ENCODE data around the gene LYSMD1. TPM values are rescaled to one million over a fixed set of nuclear protein-coding genes. Genes with fewer than 3 reads are reported as not detected.
"Not testable (repeated sequence)": the region's sequence is repeated elsewhere in the genome, so short reads cannot be mapped to it uniquely, and the experiment has no call there.

LYSMD1 gene, protein sequence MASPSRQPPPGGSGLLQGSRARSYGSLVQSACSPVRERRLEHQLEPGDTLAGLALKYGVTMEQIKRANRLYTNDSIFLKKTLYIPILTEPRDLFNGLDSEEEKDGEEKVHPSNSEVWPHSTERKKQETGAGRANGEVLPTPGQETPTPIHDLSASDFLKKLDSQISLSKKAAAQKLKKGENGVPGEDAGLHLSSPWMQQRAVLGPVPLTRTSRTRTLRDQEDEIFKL
- total RNA-seq (2014; rRNA removed; shearing (Covaris generic); ENCODE audit: low replicate concordance), result 2.0 and 11.4 TPM in 2 replicates

DNA sequence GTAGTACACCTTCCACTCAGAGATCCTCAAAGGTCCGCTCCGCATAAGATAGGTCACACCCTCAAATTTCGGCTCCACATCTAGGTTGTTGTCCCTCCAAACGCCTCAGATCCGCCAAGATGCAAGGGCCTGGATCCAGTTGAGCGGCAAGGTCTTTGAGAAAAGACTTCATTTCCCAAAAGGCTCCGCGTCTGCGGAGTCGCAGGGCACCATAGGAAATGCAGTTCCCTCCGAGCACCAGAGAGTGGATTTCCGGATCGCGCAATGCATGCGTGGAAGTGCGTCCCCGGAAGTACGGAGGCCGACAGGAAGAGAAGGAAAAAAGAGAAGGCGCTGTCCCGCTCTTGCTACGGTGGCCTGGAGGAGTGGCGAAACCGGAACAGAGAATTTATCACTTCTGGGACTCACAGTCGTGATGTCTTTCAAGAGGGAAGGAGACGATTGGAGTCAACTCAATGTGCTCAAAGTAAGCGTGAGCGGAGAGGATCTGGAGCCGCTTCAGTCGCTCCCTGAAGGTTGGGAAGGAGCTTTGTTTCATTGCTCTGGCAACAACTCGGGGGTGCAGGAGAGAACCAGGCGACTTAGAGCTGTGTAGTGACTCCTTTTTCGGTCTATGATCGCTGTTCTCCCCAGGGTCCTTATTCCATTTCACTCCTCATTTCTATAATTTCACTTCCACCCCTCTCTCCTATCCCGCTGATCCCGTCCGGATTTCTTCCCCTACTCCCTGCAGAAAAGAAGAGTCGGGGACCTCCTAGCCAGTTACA lies at the start of gene LYSMD1, which contains the start of gene SCNM1:
Gene LYSMD1 (minus strand): TSS at position 165 of the 767 bp plus-strand sequence. CDS start 644 bp downstream, outside the sequence.
Gene SCNM1 (plus strand): TSS at position 407 of the 767 bp plus-strand sequence. CDS start 9 bp downstream, at position 416.
- peak; percentile 99 for DNase-seq
- peaks cover 46% of the 10 kb centered on the region for H3K36me3 ChIP-seq
- peak within 1 kb of the TSS; percentile 96 for H3K4me3 ChIP-seq

DNA sequence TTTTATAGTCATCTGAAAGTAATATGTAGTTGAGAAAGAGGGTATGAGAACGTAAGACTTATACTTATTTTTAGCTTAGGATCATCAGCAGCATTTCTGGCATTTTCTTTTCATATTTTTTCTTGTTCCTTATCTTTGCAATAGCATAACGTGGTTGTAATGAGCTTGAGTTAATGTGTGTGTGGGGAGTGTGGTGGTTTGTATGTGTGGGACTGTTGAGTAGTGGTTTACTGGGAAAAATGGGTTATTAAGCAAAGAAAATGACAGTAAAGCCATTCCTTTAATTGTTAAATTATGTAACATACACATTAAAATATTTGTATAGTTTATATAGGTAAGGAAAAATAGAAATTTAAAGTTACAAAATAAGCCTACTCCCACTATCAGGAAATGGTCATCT lies 47.9 kb upstream of the LYSMD1 start:
- Histone ChIP-seq H3K27me3 (no peaks in the 10 kb centered on the region), H3K4me3 (no peak overlapping the region), H3K36me3 (peaks cover 77% of the 10 kb centered on the region), H3K9me3 (no peaks in the 10 kb centered on the region)
- no peak for DNase-seq

More for the DNA sequence above, at the start of gene LYSMD1, which contains the start of gene SCNM1:
- Histone ChIP-seq H3K9me3 (no peaks in the 10 kb centered on the region), H3K27me3 (no peaks in the 10 kb centered on the region)

DNA sequence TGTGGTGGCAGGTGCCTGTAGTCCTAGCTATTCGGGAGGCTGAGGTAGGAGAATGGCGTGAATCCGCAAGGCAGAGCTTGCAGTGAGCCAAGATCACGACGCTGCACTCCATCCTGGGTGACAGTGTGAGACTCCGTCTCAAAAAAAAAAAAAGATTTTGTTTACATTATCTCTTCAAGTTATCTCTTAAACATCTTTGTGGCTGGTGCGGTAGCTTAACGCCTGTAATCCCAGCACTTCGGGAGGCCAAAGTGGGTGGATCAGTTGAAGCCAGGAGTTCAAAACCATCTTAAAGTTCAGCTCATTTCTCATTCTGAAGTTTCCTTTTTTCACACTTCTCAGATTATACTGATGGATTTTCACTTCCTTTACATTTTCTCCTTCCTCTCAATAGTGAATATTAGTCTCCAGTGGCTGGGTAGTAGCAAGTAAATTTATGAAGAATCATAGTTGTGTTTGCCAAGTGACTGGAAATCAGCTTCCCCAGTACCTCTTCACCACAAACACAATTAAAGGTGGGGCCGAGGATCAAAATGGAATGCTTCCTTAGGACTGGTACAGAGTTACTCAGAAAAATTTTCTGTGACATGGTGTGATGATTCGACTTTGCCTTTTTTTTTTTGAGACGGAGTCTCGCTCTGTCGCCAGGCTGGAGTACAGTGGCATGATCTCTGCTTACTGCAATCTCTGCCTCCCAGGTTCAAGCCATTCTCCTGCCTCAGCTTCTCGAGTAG lies 46.4 kb upstream of the LYSMD1 start:
- DNase-seq, result no peak
- Histone ChIP-seq H3K36me3 (peaks cover 75% of the 10 kb centered on the region), H3K9me3 (no peaks in the 10 kb centered on the region), H3K4me3 (no peak overlapping the region), H3K27me3 (no peaks in the 10 kb centered on the region)

DNA sequence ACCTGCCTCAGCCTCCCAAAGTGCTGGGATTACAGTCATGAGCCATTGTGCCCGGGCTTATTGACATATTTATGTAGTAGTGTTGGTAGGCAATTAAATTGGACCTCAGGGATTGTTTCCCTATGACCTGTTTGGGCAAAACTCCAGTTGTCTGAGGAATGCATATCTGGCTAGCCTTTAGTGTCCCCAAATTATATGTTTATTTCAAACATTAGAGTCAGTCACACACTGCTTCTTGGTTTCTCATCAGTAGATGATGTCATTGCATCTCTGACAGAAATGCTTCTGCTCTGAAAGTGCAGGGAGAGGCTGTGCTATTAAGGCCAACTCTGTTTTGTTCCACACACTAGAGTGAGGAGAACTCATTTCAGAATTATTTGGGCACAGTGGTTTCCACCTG lies 45.1 kb upstream of the LYSMD1 start:
- no peak for DNase-seq

DNA sequence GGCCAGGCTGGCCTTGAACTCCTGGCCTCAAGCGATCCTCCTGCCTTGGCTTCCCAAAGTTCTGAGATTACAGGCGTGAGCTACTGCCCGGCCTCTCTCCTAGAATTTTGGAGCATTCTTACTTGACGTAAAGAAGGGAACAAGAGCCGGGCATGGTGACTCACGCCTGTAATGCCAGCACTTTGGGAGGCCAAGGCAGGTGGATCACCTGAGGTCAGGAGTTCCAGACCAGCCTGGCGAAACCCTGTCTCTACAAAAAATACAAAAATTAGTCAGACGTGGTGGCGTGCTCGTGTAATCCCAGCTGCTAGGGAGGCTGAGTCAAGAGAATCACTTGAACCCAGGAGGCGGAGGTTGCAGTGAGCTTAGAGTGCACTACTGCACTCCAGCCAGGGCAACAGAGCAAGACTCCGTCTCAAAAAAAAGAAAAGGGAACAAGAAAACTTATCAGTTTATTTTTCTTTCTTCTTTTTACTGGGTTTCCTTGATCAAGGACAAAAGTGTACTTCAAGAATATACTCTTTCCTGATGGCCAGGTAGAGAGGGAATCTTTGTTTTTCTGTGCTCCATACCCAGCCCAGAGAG lies 39.8 kb upstream of the LYSMD1 start:
- H3K4me3 ChIP-seq, H3K27me3 ChIP-seq, H3K9me3 ChIP-seq, DNase-seq: not testable (repeated sequence)
- peaks cover 87% of the 10 kb centered on the region for H3K36me3 ChIP-seq

More for the DNA sequence above, 45.1 kb upstream of the LYSMD1 start:
- Histone ChIP-seq H3K4me3 (no peak overlapping the region), H3K9me3 (no peaks in the 10 kb centered on the region), H3K36me3 (peaks cover 80% of the 10 kb centered on the region), H3K27me3 (no peaks in the 10 kb centered on the region)

DNA sequence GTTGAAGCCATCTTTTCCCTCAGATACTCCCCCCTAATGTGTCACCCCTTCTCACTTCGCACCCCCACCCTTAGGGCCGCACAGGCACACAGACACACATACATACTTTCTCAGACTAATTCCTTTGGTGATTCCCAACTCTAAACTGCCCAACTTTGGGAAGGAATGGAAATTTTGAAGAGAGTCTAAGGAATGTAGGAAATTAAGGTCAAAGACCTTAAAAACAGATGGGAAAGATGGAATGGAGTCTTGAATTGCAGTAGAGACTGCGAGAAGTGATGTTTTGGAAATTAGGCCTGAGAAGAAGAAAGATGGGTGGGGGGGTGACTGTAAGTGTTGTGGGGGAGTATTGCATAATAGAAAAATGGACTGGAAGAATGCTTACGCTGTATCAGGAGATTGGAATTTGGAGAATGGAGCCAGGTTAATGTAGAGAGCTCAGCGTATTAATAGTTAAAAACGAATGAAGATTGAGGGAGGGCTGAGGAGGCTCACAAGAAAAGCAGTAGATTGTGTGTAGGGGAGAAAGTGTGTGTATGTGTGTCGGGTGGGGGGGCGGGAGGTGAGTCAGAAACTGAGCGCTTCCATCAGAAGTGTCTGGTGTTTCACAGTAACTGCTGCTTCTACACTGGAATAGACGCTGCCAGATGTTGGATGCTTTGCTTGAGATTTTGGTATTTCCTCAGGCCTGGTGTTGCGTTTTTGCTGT lies 34.3 kb upstream of the LYSMD1 start:
- no peaks in the 10 kb centered on the region for H3K27me3 ChIP-seq
- H3K4me3 ChIP-seq, result peak overlapping the region; percentile 98
- peak; percentile 57 for DNase-seq
- H3K9me3 ChIP-seq, result no peaks in the 10 kb centered on the region
- peaks cover 53% of the 10 kb centered on the region for H3K36me3 ChIP-seq

DNA sequence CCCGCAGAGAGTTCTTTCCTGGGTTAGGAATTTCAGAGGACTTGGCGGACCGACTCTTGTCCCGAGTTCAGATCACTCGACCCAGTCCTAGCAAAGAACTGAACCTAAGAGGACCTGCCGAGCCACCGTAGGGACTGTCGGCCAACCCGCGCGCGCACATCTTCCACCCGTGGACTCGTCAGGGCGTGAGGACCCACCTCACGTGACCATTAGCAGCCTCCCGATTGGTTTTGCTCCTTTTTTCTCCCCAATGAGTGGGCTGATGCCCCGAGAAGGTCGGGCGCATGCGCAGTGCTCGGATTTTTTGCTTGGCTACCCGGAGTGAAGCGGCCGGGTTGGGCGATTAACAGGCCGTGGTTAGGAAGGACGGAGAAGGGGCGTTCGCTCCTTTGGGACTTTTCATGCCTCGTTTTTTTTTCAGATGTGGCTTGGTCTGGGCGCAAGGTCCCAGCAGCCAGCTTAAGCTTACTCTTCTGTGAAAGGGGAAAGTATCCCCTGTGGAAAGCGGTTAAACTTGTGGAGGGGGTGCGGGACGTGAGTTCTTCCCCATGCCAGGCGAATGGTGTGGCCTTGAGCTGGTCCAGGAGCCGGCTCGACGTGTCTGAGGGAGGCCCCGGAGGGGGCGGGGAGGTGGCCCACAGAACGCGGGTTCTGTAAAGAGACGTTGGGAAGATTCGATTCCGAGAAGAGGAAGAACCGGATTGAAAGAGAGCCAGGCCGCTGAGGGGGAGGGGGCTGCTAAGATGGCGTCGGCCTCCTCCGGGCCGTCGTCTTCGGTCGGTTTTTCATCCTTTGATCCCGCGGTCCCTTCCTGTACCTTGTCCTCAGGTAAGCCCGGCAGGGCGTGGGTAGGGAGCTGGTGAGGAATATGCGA lies 32.8 kb upstream of the LYSMD1 start, which contains the start of gene PIP5K1A:
Gene PIP5K1A (plus strand): TSS at position 299 of the 874 bp plus-strand sequence. CDS start 445 bp downstream, at position 744.
- Histone ChIP-seq H3K4me3 (peak within 1 kb of the TSS; percentile 98), H3K36me3 (peaks cover 39% of the 10 kb centered on the region), H3K9me3 (no peaks in the 10 kb centered on the region), H3K27me3 (no peaks in the 10 kb centered on the region)
- peak; percentile 99 for DNase-seq

DNA sequence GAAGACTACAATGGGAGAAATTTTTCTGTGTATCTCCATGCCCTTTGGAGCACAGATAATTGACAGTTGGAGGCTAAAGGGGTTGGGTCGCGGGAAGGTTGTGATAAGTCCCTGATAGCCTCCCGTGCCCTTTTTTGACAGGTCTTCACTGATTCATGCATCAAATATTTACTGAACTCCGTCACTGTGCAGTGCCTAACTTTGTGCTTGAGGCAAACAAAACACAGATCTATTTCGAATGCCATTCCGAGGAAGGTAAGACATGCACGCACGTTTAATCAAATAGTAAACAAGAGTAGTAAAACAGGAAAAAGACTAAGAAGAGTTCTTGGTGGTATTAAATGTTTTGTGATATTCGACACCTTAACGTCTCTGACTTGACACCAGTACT lies 32.2 kb upstream of the LYSMD1 start:
- Histone ChIP-seq H3K36me3 (peaks cover 33% of the 10 kb centered on the region), H3K4me3 (peak overlapping the region; percentile 98), H3K27me3 (no peaks in the 10 kb centered on the region), H3K9me3 (no peaks in the 10 kb centered on the region)
- DNase-seq, result no peak

DNA sequence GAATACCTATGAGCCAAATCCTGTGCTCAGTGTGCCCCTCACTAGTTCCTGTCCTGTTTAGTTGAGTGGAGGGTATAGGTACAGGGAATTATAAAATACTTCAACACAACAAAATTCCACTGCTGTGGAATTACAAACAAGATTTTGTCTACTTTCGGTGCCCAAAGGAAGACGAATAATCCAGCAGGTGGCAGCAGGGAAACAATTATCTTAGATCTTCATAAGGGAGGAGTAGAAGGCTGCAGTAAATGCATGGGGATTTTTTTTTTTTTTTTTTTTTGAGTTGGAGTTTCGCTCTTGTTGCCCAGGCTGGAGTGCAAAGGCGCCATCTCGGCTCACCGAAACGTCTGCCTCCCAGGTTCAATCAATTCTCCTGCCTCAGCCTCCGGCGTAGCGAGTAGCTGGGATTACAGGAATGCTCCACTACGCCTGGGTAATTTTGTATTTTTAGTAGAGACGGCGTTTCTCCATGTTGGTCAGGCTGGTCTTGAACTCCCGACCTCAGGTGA lies 30.6 kb upstream of the LYSMD1 start:
- DNase-seq, result peak; percentile 68
- H3K9me3 ChIP-seq, result no peaks in the 10 kb centered on the region
- no peaks in the 10 kb centered on the region for H3K27me3 ChIP-seq
- H3K36me3 ChIP-seq, result peaks cover 18% of the 10 kb centered on the region
- peak overlapping the region; percentile 30 for H3K4me3 ChIP-seq

DNA sequence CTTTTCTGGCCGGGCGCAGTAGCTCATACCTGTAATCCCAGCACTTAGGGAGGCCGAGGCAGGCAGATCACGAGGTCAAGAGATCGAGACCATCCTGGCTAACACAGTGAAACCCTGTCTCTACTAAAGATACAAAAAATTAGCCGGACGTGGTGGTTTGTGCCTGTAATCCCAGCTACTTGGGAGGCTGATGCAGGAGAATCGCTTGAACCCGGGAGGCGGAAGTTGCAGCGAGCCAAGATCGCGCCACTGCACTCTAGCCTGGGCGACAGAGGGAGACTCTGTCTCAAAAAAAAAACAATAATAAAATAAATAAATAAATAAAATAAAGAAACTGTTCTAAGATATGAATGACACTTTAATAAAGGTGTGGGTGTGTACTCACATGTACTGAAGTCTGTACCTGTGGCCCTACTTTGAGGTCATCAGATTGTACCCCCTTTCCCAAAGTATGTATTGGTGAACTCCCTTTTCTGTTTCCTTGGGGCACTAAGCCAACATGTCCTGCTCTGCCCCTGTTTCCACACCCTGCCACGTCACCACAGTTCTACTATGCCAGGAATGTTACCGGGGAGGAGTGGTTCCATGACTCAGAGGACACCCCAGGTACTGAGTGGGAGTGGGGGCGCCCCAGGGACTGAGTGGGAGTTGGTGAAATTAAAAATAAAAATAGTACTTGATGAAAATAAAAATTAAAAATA lies 29.3 kb upstream of the LYSMD1 start:
- not testable (repeated sequence) for H3K4me3 ChIP-seq

DNA sequence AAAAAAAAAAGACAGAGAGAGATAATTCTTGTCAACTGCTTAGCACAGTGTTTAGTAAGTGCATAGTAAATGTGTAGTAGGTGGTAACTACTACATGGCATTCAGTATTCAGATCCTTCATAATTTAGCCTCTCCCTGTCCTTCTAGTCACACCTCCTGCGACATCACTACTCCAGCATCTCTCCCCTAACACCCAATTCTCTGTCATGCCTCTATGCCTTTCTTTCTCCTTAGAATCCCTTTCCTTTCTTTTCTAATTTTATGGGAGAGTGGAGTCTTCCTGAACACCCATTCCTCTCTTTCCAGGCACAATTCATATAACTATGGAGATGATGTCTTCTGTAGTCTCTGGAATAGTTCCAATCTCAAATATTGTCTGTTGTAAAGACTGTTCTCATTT lies 28.2 kb upstream of the LYSMD1 start:
- no peak for DNase-seq
- peaks cover 7% of the 10 kb centered on the region for H3K36me3 ChIP-seq
- no peaks in the 10 kb centered on the region for H3K9me3 ChIP-seq
- no peak overlapping the region for H3K4me3 ChIP-seq
- H3K27me3 ChIP-seq, result no peaks in the 10 kb centered on the region

More for the DNA sequence above, 29.3 kb upstream of the LYSMD1 start:
- H3K27me3 ChIP-seq, H3K9me3 ChIP-seq: not testable (repeated sequence)
- H3K36me3 ChIP-seq, result peaks cover 11% of the 10 kb centered on the region
- peak; percentile 85 for DNase-seq

DNA sequence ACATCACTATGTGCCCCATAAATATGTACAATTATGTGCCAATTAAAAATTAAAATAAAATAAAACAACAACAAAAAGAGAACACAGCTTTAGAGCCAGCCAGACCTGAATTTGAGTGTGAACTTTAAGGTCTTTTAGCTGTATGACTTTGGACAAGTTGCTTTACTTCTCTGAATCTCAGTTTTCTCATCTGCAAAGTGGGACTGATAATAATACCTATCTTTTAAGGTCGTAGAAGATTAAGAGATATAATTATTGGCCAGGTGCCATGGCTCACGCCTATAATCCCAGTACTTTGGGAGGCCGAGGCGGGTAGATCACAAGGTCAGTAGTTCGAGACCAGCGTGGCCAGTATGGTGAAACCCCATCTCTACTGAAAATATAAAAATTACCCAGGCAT lies 27.6 kb upstream of the LYSMD1 start:
- no peaks in the 10 kb centered on the region for H3K9me3 ChIP-seq
- DNase-seq, result no peak
- no peak overlapping the region for H3K4me3 ChIP-seq
- peaks cover 4% of the 10 kb centered on the region; the same call in 1 of the 2 replicates for H3K36me3 ChIP-seq
- H3K27me3 ChIP-seq, result no peaks in the 10 kb centered on the region

DNA sequence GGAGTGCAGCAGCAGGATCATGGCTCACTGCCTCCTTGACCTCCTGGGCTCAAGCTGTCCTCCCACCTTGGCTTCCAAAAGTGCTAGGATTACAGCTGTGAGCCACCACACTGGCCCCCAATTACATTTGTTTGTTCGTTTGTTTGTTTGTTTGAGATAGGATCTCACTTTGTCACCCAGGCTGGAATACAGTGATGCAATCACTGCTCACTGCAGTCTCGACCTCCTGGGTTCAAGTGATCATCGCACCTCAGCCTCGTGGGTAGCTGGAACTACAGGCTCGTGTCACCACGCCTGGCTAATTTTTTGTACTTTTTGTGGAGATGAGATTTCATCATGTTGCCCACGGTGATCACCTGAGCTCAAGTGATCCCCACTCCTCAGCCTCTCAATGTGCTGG lies 26.3 kb upstream of the LYSMD1 start:
- no peak overlapping the region for H3K4me3 ChIP-seq
- no peak for DNase-seq
- H3K36me3 ChIP-seq, result peaks cover 4% of the 10 kb centered on the region; the same call in 1 of the 2 replicates
- H3K9me3 ChIP-seq, result no peaks in the 10 kb centered on the region
- no peaks in the 10 kb centered on the region for H3K27me3 ChIP-seq

DNA sequence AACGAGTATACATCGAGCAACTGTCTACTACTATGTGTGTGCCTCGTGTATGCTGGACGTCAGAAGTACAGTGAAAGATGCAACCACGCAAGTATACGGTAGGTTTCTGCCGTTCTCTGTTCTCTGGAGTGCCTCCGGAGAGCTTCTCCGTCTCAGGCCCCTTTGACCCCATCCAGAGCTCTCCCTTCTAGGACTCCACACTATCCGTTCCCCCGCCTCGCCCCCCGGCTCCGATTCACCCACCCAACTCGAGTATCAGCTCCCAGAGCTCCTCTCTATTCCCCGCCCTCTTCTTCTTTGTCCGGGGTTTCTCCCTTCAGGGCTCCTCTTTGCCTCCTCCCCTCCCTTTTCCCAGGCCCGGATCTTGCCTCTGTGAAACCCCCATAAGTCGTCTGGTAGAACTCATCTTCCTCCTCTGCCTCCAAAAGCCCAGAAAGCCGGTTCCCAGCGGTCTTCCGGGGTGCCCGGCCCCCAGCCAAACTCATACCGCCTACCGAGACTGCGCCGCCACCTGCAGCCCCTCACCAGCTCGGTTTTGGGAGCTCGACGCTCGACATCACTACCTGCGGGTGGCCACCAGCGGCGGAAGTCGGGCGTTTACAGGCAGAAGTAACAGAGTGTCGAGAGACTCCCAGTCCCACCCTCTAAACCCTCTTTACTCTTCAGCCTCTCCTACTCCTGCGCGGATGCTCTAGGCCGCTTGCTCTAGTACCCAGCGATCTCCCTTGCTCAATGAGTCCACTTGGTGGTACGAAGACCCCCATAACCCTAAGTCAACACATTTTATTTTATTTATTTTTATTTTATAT lies 24.1 kb upstream of the LYSMD1 start, which contains the start of gene VPS72:
Gene VPS72 (minus strand): TSS at position 561 of the 809 bp plus-strand sequence. CDS start 76 bp downstream, at position 485.
- Histone ChIP-seq H3K9me3 (no peaks in the 10 kb centered on the region), H3K4me3 (peak within 1 kb of the TSS; percentile 100), H3K36me3 (peaks cover 18% of the 10 kb centered on the region), H3K27me3 (no peaks in the 10 kb centered on the region)
- DNase-seq, result peak; percentile 94
